Osteoblast (primary cell): Measurements from ENCODE around the gene STRN. TPM values are rescaled to one million over a fixed set of nuclear protein-coding genes. Genes with fewer than 3 reads are reported as not detected.
"Not testable (repeated sequence)": the region's sequence is repeated elsewhere in the genome, so short reads cannot be mapped to it uniquely, and the experiment has no call there.

ENCODE experiments used
- DNase-seq: peaks from one replicate; pipeline ENCODE4 v3.0.0; 2011; ENCODE audit warnings: low spot score, mixed read lengths; ENCODE audit not compliant: insufficient read length; ENCODE audit errors: missing footprints
- H2AFZ ChIP-seq: 2 replicates; pipeline ENCODE4 v1.6.0; 2011; ENCODE audit warnings: mild to moderate bottlenecking, low read length
- H3K27ac ChIP-seq: 2 replicates; pipeline ENCODE4 v1.5.1; 2011; ENCODE audit warnings: mild to moderate bottlenecking, low read depth, low read length, moderate library complexity
- H3K27me3 ChIP-seq: 2 replicates; pipeline ENCODE4 v1.6.0; 2012; ENCODE audit warnings: mild to moderate bottlenecking, control low read depth, inconsistent platforms, low read length, moderate library complexity; ENCODE audit not compliant: insufficient read depth
- H3K36me3 ChIP-seq: 2 replicates; pipeline ENCODE4 v1.5.1; 2011; ENCODE audit warnings: mild to moderate bottlenecking, low read length, control low read depth, moderate library complexity; ENCODE audit not compliant: insufficient read depth
- H3K4me1 ChIP-seq: 2 replicates; pipeline ENCODE4 v1.5.1; 2011; ENCODE audit warnings: mild to moderate bottlenecking, low read length, control low read depth, moderate library complexity; ENCODE audit not compliant: insufficient read depth
- H3K4me2 ChIP-seq: 2 replicates; pipeline ENCODE4 v1.6.0; 2011; ENCODE audit warnings: mild to moderate bottlenecking, low read length; ENCODE audit not compliant: insufficient read depth
- H3K4me3 ChIP-seq: fragments of 200-600 bp; sonication (generic); 3 replicates; pipeline ENCODE4 v1.5.1; 2012; ENCODE audit warnings: mild to moderate bottlenecking, low read length, inconsistent platforms; ENCODE audit not compliant: insufficient read depth
- H3K79me2 ChIP-seq: 2 replicates; pipeline ENCODE4 v1.6.0; 2012; ENCODE audit warnings: mild to moderate bottlenecking, low read length, control low read depth, inconsistent platforms; ENCODE audit not compliant: insufficient read depth
- H3K9me3 ChIP-seq: 2 replicates; pipeline ENCODE4 v1.5.1; 2011; ENCODE audit warnings: low read depth, low read length, control low read depth
- H4K20me1 ChIP-seq: 2 replicates; pipeline ENCODE4 v1.6.0; 2012; ENCODE audit warnings: mild to moderate bottlenecking, low read length, control low read depth; ENCODE audit not compliant: insufficient read depth
- CTCF ChIP-seq: IDR thresholded peaks from 2 replicates; pipeline ENCODE4 v1.5.1; 2011; ENCODE audit warnings: mild to moderate bottlenecking, low read depth, low read length, moderate library complexity; ENCODE audit errors: extremely low read depth
- total RNA-seq: library from RNA; depleted of rRNA; stranded (reverse); fragments of >200 nt; gene quantifications from 2 replicates; pipeline ENCODE4 v1.2.3, GENCODE V29; 2012

The STRN gene
- total RNA-seq, 1 donor, result 21.4 TPM

GRCh38 chr2:36993841-36994620 is 27.7 kb upstream of the STRN start:
- H3K4me3 ChIP-seq, result no peak overlapping the region
- TF ChIP-seq CTCF, result no peak
- H3K27ac ChIP-seq, result no peak overlapping the region
- H3K36me3 ChIP-seq, result peaks cover 8% of the 10 kb centered on the region
- H3K9me3 ChIP-seq, result no peaks in the 10 kb centered on the region
- H3K27me3 ChIP-seq, result no peaks in the 10 kb centered on the region
- no peak overlapping the region for H2AFZ ChIP-seq
- H3K4me1 ChIP-seq, result no peaks in the 10 kb centered on the region
- H3K79me2 ChIP-seq, result no peaks in the 10 kb centered on the region
- no peak overlapping the region for H3K4me2 ChIP-seq
- H4K20me1 ChIP-seq, result no peaks in the 10 kb centered on the region
- DNase-seq, result no peak

GRCh38 chr2:36988008-36988407 is 21.7 kb upstream of the STRN start:
- Histone ChIP-seq H3K9me3 (no peaks in the 10 kb centered on the region), H4K20me1 (no peaks in the 10 kb centered on the region), H3K27ac (no peak overlapping the region), H2AFZ (no peak overlapping the region), H3K36me3 (peaks cover 8% of the 10 kb centered on the region), H3K4me1 (no peaks in the 10 kb centered on the region), H3K4me2 (no peak overlapping the region), H3K4me3 (no peak overlapping the region), H3K27me3 (no peaks in the 10 kb centered on the region), H3K79me2 (no peaks in the 10 kb centered on the region)
- DNase-seq, result no peak
- no peak for TF ChIP-seq CTCF

GRCh38 chr2:36982467-36982866 is 16.1 kb upstream of the STRN start:
- no peak for TF ChIP-seq CTCF
- Histone ChIP-seq H3K27ac (no peak overlapping the region), H2AFZ (no peak overlapping the region)

GRCh38 chr2:36981911-36982310 is 15.6 kb upstream of the STRN start:
- no peak for DNase-seq
- H2AFZ ChIP-seq, result no peak overlapping the region

More at GRCh38 chr2:36982467-36982866, 16.1 kb upstream of the STRN start:
- DNase-seq, result no peak
- Histone ChIP-seq H3K79me2 (no peaks in the 10 kb centered on the region), H3K36me3 (peaks cover 7% of the 10 kb centered on the region), H3K9me3 (no peaks in the 10 kb centered on the region), H3K4me3 (no peak overlapping the region), H3K27me3 (no peaks in the 10 kb centered on the region), H3K4me1 (no peaks in the 10 kb centered on the region), H3K4me2 (no peak overlapping the region), H4K20me1 (no peaks in the 10 kb centered on the region)

GRCh38 chr2:36979007-36979406 is 12.7 kb upstream of the STRN start:
- not testable (repeated sequence) for H3K27ac ChIP-seq, H3K79me2 ChIP-seq, H3K9me3 ChIP-seq, H4K20me1 ChIP-seq, H3K27me3 ChIP-seq, H3K36me3 ChIP-seq, DNase-seq, H3K4me1 ChIP-seq, H3K4me2 ChIP-seq, H2AFZ ChIP-seq, H3K4me3 ChIP-seq

More at GRCh38 chr2:36981911-36982310, 15.6 kb upstream of the STRN start:
- H3K4me2 ChIP-seq, result no peak overlapping the region
- H4K20me1 ChIP-seq, result no peaks in the 10 kb centered on the region
- H3K36me3 ChIP-seq, result peaks cover 7% of the 10 kb centered on the region
- H3K4me1 ChIP-seq, result no peaks in the 10 kb centered on the region
- no peak for TF ChIP-seq CTCF
- H3K79me2 ChIP-seq, result no peaks in the 10 kb centered on the region
- H3K27me3 ChIP-seq, result no peaks in the 10 kb centered on the region
- H3K9me3 ChIP-seq, result no peaks in the 10 kb centered on the region
- H3K27ac ChIP-seq, result no peak overlapping the region
- no peak overlapping the region for H3K4me3 ChIP-seq
